ENCODE data around the gene KPNA3.
"Not testable (repeated sequence)": the region's sequence is repeated elsewhere in the genome, so short reads cannot be mapped to it uniquely, and the experiment has no call there.

KPNA3 gene

GRCh38 chr13:49792550-49793324 lies at the start of gene KPNA3:
Gene KPNA3 (minus strand): TSS chr13:49792682. CDS start chr13:49792506, 176 bp downstream.
- DNase-seq: peak; percentile 96

GRCh38 chr13:49841964-49842363 lies 49.5 kb upstream of the KPNA3 start:
- no peak for DNase-seq

GRCh38 chr13:49840675-49841074 lies 48.2 kb upstream of the KPNA3 start:
- DNase-seq: no peak

GRCh38 chr13:49840266-49840665 lies 47.8 kb upstream of the KPNA3 start:
- DNase-seq: no peak

- no peak for DNase-seq
These were observed 46.5 kb upstream of the KPNA3 start for GRCh38 chr13:49838989-49839388.

GRCh38 chr13:49836516-49836915 lies 44.0 kb upstream of the KPNA3 start:
- no peak for DNase-seq

- no peak for DNase-seq
These were observed 40.9 kb upstream of the KPNA3 start for GRCh38 chr13:49833402-49833801.

- no peak for DNase-seq
These were observed 39.0 kb upstream of the KPNA3 start for GRCh38 chr13:49831455-49831854.

- DNase-seq: no peak
These were observed 38.2 kb upstream of the KPNA3 start for GRCh38 chr13:49830721-49831120.

- DNase-seq: no peak
These were observed 37.2 kb upstream of the KPNA3 start for GRCh38 chr13:49829715-49830114.

GRCh38 chr13:49828453-49828852 lies 36.0 kb upstream of the KPNA3 start:
- peak; percentile 5 for DNase-seq

- no peak for DNase-seq
These were observed 35.4 kb upstream of the KPNA3 start for GRCh38 chr13:49827891-49828290.

- no peak for DNase-seq
These were observed 34.9 kb upstream of the KPNA3 start for GRCh38 chr13:49827336-49827735.

- peak; percentile 4 for DNase-seq
These were observed 28.9 kb upstream of the KPNA3 start for GRCh38 chr13:49821216-49822009.

- DNase-seq: no peak
These were observed 28.2 kb upstream of the KPNA3 start for GRCh38 chr13:49820591-49821215.

- DNase-seq: not testable (repeated sequence)
These were observed 23.6 kb upstream of the KPNA3 start for GRCh38 chr13:49816047-49816446.

- no peak for DNase-seq
These were observed 22.2 kb upstream of the KPNA3 start for GRCh38 chr13:49814551-49815270.

GRCh38 chr13:49812812-49813211 lies 20.3 kb upstream of the KPNA3 start:
- DNase-seq: no peak

- no peak for DNase-seq
These were observed 19.0 kb upstream of the KPNA3 start for GRCh38 chr13:49811527-49811908.

GRCh38 chr13:49810567-49811526 lies 18.4 kb upstream of the KPNA3 start:
- DNase-seq: no peak

- no peak for DNase-seq
These were observed 15.2 kb upstream of the KPNA3 start for GRCh38 chr13:49807681-49808080.

GRCh38 chr13:49806126-49806536 lies 13.6 kb upstream of the KPNA3 start:
- DNase-seq: no peak
